Glutamatergic neuron (in vitro differentiated cells): ENCODE results near the gene PIGW. TPM values are rescaled to one million over a fixed set of nuclear protein-coding genes. Genes with fewer than 3 reads are reported as not detected.

Experiments used
- DNase-seq: peaks from one replicate; pipeline ENCODE4 v3.0.0; 2022
- H3K27ac Mint-ChIP-seq: one replicate; pipeline ENCODE4 v1.8.0; 2020; ENCODE audit warnings: mild to moderate bottlenecking, mixed read lengths, inconsistent platforms; ENCODE audit not compliant: unreplicated experiment
- H3K27me3 Mint-ChIP-seq: one replicate; pipeline ENCODE4 v1.8.0; 2020; ENCODE audit warnings: mild to moderate bottlenecking, moderate library complexity, mixed read lengths, inconsistent platforms; ENCODE audit not compliant: unreplicated experiment
- H3K36me3 Mint-ChIP-seq: one replicate; pipeline ENCODE4 v1.8.0; 2020; ENCODE audit warnings: mild to moderate bottlenecking, mixed read lengths, inconsistent platforms; ENCODE audit not compliant: unreplicated experiment
- H3K4me1 Mint-ChIP-seq: one replicate; pipeline ENCODE4 v1.8.0; 2020; ENCODE audit warnings: mild to moderate bottlenecking, low read depth, mixed read lengths, inconsistent platforms; ENCODE audit not compliant: unreplicated experiment
- H3K4me3 Mint-ChIP-seq: one replicate; pipeline ENCODE4 v1.8.0; 2020; ENCODE audit warnings: mild to moderate bottlenecking, mixed read lengths, inconsistent platforms; ENCODE audit not compliant: unreplicated experiment
- H3K9me3 Mint-ChIP-seq: one replicate; pipeline ENCODE4 v1.8.0; 2020; ENCODE audit warnings: mild to moderate bottlenecking, moderate library complexity, mixed read lengths, inconsistent platforms; ENCODE audit not compliant: unreplicated experiment
- CTCF ChIP-seq: fragments of 200-600 bp; sonication (generic); IDR thresholded peaks from one replicate; pipeline ENCODE4 v1.5.0; 2021; ENCODE audit not compliant: partially characterized antibody, unreplicated experiment
- total RNA-seq: library from RNA; stranded (reverse); fragmentation: NEBNext Ultra II Directional; extraction: Animal tissue kit (Norgen Biotek cat#: 25700); gene quantifications from one replicate; pipeline ENCODE4 v1.2.1, GENCODE V29; 2021; ENCODE audit not compliant: unreplicated experiment

Gene PIGW
- total RNA-seq, 1 donor from 2014 or later = 10.6 TPM

GRCh38 chr17:36576793-36577192, 42.0 kb downstream of the PIGW start:
- H3K27me3 Mint-ChIP-seq = no peaks in the 10 kb centered on the region
- H3K27ac Mint-ChIP-seq = no peak overlapping the region
- H3K9me3 Mint-ChIP-seq = peaks cover 4% of the 10 kb centered on the region
- H3K4me3 Mint-ChIP-seq = no peak overlapping the region
- TF ChIP-seq CTCF = no peak
- DNase-seq = no peak
- H3K36me3 Mint-ChIP-seq = no peaks in the 10 kb centered on the region
- H3K4me1 Mint-ChIP-seq = no peaks in the 10 kb centered on the region

DNA sequence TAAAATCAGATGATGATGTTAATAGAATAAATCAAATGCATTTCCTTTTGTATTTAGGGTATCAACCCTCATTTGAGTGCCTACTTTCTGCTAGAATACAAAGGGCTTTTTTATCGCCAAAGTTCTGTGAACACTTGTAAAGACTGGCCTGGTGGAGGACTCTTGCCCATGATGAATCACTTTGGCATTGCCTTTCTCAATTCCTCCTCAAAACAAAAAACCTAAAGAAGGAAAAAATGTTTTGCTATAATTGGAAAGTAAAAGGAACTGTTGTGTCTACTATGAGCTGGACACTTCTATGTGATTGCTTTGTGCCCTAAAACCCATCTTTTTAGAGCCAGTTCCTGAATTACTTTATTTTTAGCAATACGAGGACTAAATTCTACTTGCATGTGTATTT, 43.9 kb downstream of the PIGW start:
- no peak for DNase-seq
- H3K27ac Mint-ChIP-seq = no peak overlapping the region
- no peaks in the 10 kb centered on the region for H3K27me3 Mint-ChIP-seq
- H3K9me3 Mint-ChIP-seq = peaks cover 3% of the 10 kb centered on the region
- TF ChIP-seq CTCF = no peak
- H3K36me3 Mint-ChIP-seq = no peaks in the 10 kb centered on the region
- H3K4me3 Mint-ChIP-seq = no peak overlapping the region
- no peaks in the 10 kb centered on the region for H3K4me1 Mint-ChIP-seq

DNA sequence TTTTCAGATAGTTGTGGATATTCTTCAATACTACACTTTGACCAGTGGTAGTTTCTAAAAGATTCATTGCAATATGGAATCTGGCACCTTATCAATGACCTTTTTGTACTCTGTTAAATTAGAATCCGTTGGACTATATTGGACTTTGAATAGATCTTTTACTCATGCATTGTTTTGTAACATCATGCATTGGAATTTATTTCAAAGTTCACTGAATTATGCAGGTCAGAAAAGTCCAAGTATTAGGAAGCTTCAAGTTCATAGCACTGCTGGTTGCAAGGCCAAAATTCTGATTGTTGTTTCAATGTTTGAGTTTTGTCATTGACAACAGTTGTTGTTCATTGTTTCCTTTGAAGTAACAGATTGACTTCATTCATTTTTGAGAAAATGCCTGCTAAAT, 49.0 kb downstream of the PIGW start:
- DNase-seq = no peak
- no peak overlapping the region for H3K4me3 Mint-ChIP-seq
- H3K27me3 Mint-ChIP-seq = no peaks in the 10 kb centered on the region
- TF ChIP-seq CTCF = no peak
- peaks cover 1% of the 10 kb centered on the region for H3K9me3 Mint-ChIP-seq
- no peaks in the 10 kb centered on the region for H3K4me1 Mint-ChIP-seq
- H3K36me3 Mint-ChIP-seq = no peaks in the 10 kb centered on the region
- H3K27ac Mint-ChIP-seq = no peak overlapping the region

DNA sequence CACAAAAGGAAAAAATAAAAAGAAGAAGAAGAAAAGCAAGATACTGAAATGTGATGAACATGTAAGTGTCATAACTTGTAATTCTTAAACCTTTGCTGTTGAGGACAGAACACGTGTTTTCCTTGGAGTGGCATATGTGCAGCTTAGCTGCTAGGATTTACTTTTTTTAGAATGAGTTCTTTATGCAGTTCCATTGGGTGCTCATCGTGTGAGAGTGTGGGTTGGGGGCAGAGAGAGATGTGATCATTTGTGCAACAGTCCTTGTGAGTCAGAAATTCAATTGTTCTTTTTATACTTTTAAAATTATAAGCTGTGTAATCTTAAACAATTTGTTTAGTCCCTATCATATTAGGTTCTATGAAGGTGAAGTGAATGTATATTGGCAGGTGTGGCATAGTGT, 51.4 kb downstream of the PIGW start:
- no peaks in the 10 kb centered on the region for H3K4me1 Mint-ChIP-seq
- peaks cover 1% of the 10 kb centered on the region for H3K9me3 Mint-ChIP-seq
- peak overlapping the region; percentile 64 for H3K27ac Mint-ChIP-seq
- no peaks in the 10 kb centered on the region for H3K27me3 Mint-ChIP-seq
- H3K4me3 Mint-ChIP-seq = no peak overlapping the region
- DNase-seq = no peak
- H3K36me3 Mint-ChIP-seq = no peaks in the 10 kb centered on the region
- TF ChIP-seq CTCF = no peak

Other genes starting within 250 kb of the PIGW start
- gene TBC1D3G, start 211.1 kb upstream of the PIGW start, total RNA-seq = not detected
- gene TBC1D3H, start 146.6 kb upstream of the PIGW start, total RNA-seq = 0.37 TPM
- 101 TPM for gene ZNHIT3, start 48.3 kb upstream of the PIGW start, total RNA-seq
- gene MYO19, start 119 bp upstream of the PIGW start, total RNA-seq = 88.4 TPM
- 105 TPM for gene GGNBP2, start 9.9 kb downstream of the PIGW start, total RNA-seq
- gene DHRS11, start 56.9 kb downstream of the PIGW start, total RNA-seq = 13.4 TPM
- gene MRM1, start 66.6 kb downstream of the PIGW start, total RNA-seq = 2.3 TPM